Loucy (cell line): ENCODE data around the gene CXCR3.

Experiments used
- H2AFZ ChIP-seq: fragments of 200-600 bp; sonication (generic); 2 replicates; pipeline ENCODE4 v1.6.0; 2016; ENCODE audit warnings: antibody characterized with exemption, mild to moderate bottlenecking, low read length, moderate library complexity
- H3F3A ChIP-seq: fragments of 200-600 bp; 2 replicates; pipeline ENCODE4 v1.6.0; 2016; ENCODE audit warnings: antibody characterized with exemption, low read depth, mild to moderate bottlenecking
- H3K27me3 ChIP-seq: fragments of 200-600 bp; sonication (generic); 2 replicates; pipeline ENCODE4 v1.6.1; 2014; ENCODE audit warnings: low read length, mild to moderate bottlenecking; ENCODE audit not compliant: insufficient read depth, poor library complexity, severe bottlenecking
- H3K36me3 ChIP-seq: fragments of 200-600 bp; sonication (generic); 2 replicates; pipeline ENCODE4 v1.6.1; 2016; ENCODE audit warnings: low read length; ENCODE audit not compliant: insufficient read depth
- H3K4me1 ChIP-seq: fragments of 200-600 bp; sonication (generic); 2 replicates; pipeline ENCODE4 v1.5.1; 2014; ENCODE audit warnings: low read length, mild to moderate bottlenecking; ENCODE audit not compliant: insufficient read depth, poor library complexity, severe bottlenecking
- H3K4me2 ChIP-seq: fragments of 200-600 bp; sonication (generic); 2 replicates; pipeline ENCODE4 v1.6.0; 2014; ENCODE audit warnings: antibody characterized with exemption, low read length, low read depth, mild to moderate bottlenecking; ENCODE audit not compliant: poor library complexity, severe bottlenecking
- H3K4me3 ChIP-seq: fragments of 200-600 bp; sonication (generic); 2 replicates; pipeline ENCODE4 v1.5.1; 2014; ENCODE audit warnings: low read length, mild to moderate bottlenecking, mixed read lengths; ENCODE audit not compliant: poor library complexity, severe bottlenecking
- H3K79me2 ChIP-seq: fragments of 200-600 bp; sonication (generic); 2 replicates; pipeline ENCODE4 v1.6.1; 2014; ENCODE audit warnings: low read length; ENCODE audit not compliant: insufficient read depth
- H3K9ac ChIP-seq: fragments of 200-600 bp; sonication (generic); 2 replicates; pipeline ENCODE4 v1.6.0; 2014; ENCODE audit warnings: mild to moderate bottlenecking, low read depth, low read length, moderate library complexity; ENCODE audit not compliant: poor library complexity, severe bottlenecking
- H3K9me2 ChIP-seq: fragments of 200-600 bp; sonication (generic); replicated peaks from 2 replicates; pipeline ENCODE4 v1.6.1; 2016; ENCODE audit warnings: low read depth, low read length, mixed read lengths
- H3K9me3 ChIP-seq: fragments of 200-600 bp; sonication (generic); 2 replicates; pipeline ENCODE4 v1.6.1; 2014; ENCODE audit warnings: mild to moderate bottlenecking, antibody characterized with exemption, low read length, low read depth; ENCODE audit not compliant: insufficient read depth
- H4K20me1 ChIP-seq: fragments of 200-600 bp; sonication (generic); 2 replicates; pipeline ENCODE4 v1.6.0; 2014; ENCODE audit warnings: antibody characterized with exemption, low read length, mild to moderate bottlenecking; ENCODE audit not compliant: insufficient read depth, poor library complexity, severe bottlenecking
- CTCF ChIP-seq: fragments of 200-600 bp; sonication (generic); conservative IDR thresholded peaks from 2 replicates; pipeline ENCODE4 v1.5.1; 2014; ENCODE audit warnings: mild to moderate bottlenecking, antibody characterized with exemption, low read length
- EZH2phosphoT487 ChIP-seq: fragments of 200-600 bp; IDR thresholded peaks from 2 replicates; pipeline ENCODE4 v1.6.1; 2018; ENCODE audit warnings: antibody characterized with exemption, mild to moderate bottlenecking, moderate library complexity, borderline replicate concordance

The CXCR3 gene

GRCh38 chrX:71627588-71628404 is 9.5 kb upstream of the CXCR3 start:
- Histone ChIP-seq H3K36me3 (no peaks in the 10 kb centered on the region), H3K9ac (no peak overlapping the region), H3K4me1 (peaks cover 26% of the 10 kb centered on the region), H3K4me2 (no peak overlapping the region), H3K9me2 (no peaks in the 10 kb centered on the region), H2AFZ (no peak overlapping the region), H3K9me3 (no peaks in the 10 kb centered on the region), H3K4me3 (no peak overlapping the region), H3K79me2 (no peaks in the 10 kb centered on the region), H3K27me3 (no peaks in the 10 kb centered on the region), H4K20me1 (no peaks in the 10 kb centered on the region), H3F3A (no peaks in the 10 kb centered on the region; the same call in 1 of the 2 replicates)
- TF ChIP-seq EZH2phosphoT487, result no peak
- no peak for TF ChIP-seq CTCF

DNA sequence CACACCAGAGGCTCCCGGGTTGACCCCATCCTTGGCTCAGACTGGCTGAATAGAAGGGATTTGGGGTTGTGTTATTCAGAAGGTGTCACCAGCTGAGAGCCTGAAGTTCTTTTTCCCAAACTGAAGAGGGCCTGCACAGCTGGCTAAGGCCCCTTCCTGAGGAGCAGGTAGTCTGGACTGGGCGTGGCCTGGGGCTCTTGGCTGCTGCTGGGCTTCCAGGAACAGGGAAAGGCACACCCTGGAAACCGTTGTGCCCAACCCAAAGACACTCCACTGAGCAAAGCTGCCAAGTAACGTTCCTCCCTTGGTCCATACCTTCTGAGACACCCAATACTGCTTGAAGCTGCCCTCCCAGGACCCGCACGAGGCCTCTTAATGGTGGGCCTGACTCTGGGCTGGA is 8.3 kb upstream of the CXCR3 start:
- Histone ChIP-seq H3K79me2 (no peaks in the 10 kb centered on the region), H3K4me3 (no peak overlapping the region), H3K9me2 (no peaks in the 10 kb centered on the region), H2AFZ (no peak overlapping the region), H3F3A (peaks cover 5% of the 10 kb centered on the region; the same call in 1 of the 2 replicates), H3K4me2 (no peak overlapping the region), H3K9me3 (no peaks in the 10 kb centered on the region), H3K4me1 (peaks cover 32% of the 10 kb centered on the region), H4K20me1 (no peaks in the 10 kb centered on the region), H3K36me3 (no peaks in the 10 kb centered on the region), H3K9ac (no peak overlapping the region), H3K27me3 (no peaks in the 10 kb centered on the region)
- TF ChIP-seq CTCF (no peak), EZH2phosphoT487 (no peak)

DNA sequence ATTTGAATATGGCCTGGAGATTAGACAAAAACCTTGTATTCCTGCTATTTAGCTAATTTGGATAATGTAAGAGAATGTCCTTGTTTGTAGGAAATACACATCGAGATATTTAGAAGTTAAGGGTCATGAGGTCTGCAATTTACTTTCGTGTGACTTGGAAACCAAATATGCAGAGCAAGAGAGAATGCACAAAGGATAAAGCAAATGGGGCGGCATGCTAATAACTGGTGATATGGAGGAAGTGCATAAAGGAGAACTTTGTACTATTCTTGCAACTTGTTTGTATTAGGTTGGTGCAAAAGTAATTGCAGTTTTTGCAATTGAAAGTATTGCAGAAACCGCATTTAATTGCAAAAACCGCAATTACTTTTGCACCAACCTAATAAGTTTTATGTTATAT is 7.2 kb upstream of the CXCR3 start:
- H3K9me3 ChIP-seq, result no peaks in the 10 kb centered on the region
- H3K4me2 ChIP-seq, result no peak overlapping the region
- no peaks in the 10 kb centered on the region for H3K36me3 ChIP-seq
- peaks cover 33% of the 10 kb centered on the region for H3K4me1 ChIP-seq
- H3F3A ChIP-seq, result peaks cover 5% of the 10 kb centered on the region; the same call in 1 of the 2 replicates
- H3K4me3 ChIP-seq, result no peak overlapping the region
- no peak overlapping the region for H3K9ac ChIP-seq
- H4K20me1 ChIP-seq, result no peaks in the 10 kb centered on the region
- TF ChIP-seq EZH2phosphoT487 (no peak), CTCF (no peak)
- no peak overlapping the region for H2AFZ ChIP-seq
- no peaks in the 10 kb centered on the region for H3K79me2 ChIP-seq
- no peaks in the 10 kb centered on the region for H3K9me2 ChIP-seq
- no peaks in the 10 kb centered on the region for H3K27me3 ChIP-seq
